ENCODE measurements around the gene SOX6. TPM values are rescaled to one million over a fixed set of nuclear protein-coding genes. Genes with fewer than 3 reads are reported as not detected.

SOX6 gene
- total RNA-seq, 2 donors from 2014 or later: 3.1 to 15.5 TPM

DNA sequence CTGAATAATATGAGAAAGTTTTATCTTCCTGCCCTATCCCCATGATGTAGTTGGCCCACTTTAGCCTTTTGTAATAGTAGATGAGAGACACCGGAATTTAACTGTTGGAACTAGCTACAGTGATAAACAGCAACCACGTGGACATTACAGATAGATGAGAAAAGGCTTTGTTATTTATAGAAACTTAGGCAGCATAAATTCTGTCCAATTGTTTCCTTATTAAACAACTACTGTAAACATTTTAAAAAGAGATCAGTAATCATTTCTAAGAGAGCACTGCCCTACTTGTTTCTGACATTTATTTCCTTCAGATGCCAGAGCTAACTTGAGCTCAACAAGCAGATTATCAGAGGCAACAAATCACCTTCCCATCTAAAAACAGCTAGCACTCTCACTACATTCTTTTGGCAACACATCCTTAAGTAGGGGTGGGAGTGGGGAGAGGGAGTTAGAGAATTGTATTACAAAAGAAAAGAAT is 63.1 kb downstream of the SOX6 start:
- DNase-seq (ENCODE audit: low spot score): no peak
- no peaks in the 10 kb centered on the region for H3K4me1 ChIP-seq (replicated peaks)
- intact Hi-C loops (cut with DNase I): no loop called here
- H3K27ac ChIP-seq: no peak overlapping the region
- no peaks in the 10 kb centered on the region for H3K9me3 ChIP-seq
- H3K27me3 ChIP-seq (replicated peaks; ENCODE audit: insufficient read depth): no peaks in the 10 kb centered on the region
- H3K4me3 ChIP-seq: no peak overlapping the region
- no peaks in the 10 kb centered on the region for H3K36me3 ChIP-seq
- 13% methylated on average over 2 of the region's 2 CpGs for WGBS
- TF ChIP-seq POLR2A (IDR thresholded peaks at IDR 0.05) (no peak), POLR2AphosphoS5 (IDR thresholded peaks at IDR 0.05) (no peak)
- TF ChIP-seq, protein P1, sequence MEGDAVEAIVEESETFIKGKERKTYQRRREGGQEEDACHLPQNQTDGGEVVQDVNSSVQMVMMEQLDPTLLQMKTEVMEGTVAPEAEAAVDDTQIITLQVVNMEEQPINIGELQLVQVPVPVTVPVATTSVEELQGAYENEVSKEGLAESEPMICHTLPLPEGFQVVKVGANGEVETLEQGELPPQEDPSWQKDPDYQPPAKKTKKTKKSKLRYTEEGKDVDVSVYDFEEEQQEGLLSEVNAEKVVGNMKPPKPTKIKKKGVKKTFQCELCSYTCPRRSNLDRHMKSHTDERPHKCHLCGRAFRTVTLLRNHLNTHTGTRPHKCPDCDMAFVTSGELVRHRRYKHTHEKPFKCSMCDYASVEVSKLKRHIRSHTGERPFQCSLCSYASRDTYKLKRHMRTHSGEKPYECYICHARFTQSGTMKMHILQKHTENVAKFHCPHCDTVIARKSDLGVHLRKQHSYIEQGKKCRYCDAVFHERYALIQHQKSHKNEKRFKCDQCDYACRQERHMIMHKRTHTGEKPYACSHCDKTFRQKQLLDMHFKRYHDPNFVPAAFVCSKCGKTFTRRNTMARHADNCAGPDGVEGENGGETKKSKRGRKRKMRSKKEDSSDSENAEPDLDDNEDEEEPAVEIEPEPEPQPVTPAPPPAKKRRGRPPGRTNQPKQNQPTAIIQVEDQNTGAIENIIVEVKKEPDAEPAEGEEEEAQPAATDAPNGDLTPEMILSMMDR (IDR thresholded peaks at IDR 0.05): no peak

- Histone ChIP-seq H3K9me3 (no peaks in the 10 kb centered on the region), H3K27me3 (replicated peaks; ENCODE audit: insufficient read depth) (no peaks in the 10 kb centered on the region), H3K27ac (no peak overlapping the region), H3K36me3 (no peaks in the 10 kb centered on the region), H3K4me1 (replicated peaks) (no peaks in the 10 kb centered on the region), H3K4me3 (no peak overlapping the region)
- no peak for DNase-seq (ENCODE audit: low spot score)
- TF ChIP-seq, protein P1 (IDR thresholded peaks at IDR 0.05): no peak
- TF ChIP-seq POLR2A (IDR thresholded peaks at IDR 0.05): no peak
- TF ChIP-seq POLR2AphosphoS5 (IDR thresholded peaks at IDR 0.05): no peak
- intact Hi-C loops (cut with DNase I): no loop called here
- WGBS: 82% methylated on average over 8 of the region's 8 CpGs
These were observed 64.0 kb downstream of the SOX6 start for GRCh38 chr11:16292167-16292859.

DNA sequence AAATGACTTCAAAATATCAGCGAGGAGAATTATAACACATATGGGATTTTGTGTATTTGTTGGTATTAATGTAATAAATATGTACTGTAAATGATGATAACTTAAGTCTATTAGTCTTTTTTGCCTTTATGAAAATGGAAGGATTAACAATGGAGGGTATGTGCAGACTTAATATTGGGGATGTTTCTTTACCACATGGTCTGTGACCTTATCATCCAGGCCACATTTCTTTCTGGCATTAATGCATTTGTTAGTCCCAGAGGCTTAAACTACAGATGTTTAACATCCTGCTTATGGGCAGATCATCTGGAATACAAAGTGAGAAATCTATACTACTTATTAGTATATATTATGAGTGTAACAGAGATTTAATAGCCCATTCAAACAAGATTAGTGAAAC is 64.6 kb downstream of the SOX6 start:
- DNase-seq (ENCODE audit: low spot score): no peak
- no peaks in the 10 kb centered on the region for H3K4me1 ChIP-seq (replicated peaks)
- H3K27ac ChIP-seq: no peak overlapping the region
- no peaks in the 10 kb centered on the region for H3K36me3 ChIP-seq
- 83% methylated on average over 1 of the region's 1 CpG for WGBS
- intact Hi-C loops (cut with DNase I): no loop called here
- TF ChIP-seq POLR2AphosphoS5 (IDR thresholded peaks at IDR 0.05) (no peak), POLR2A (IDR thresholded peaks at IDR 0.05) (no peak)
- TF ChIP-seq, protein P1 (IDR thresholded peaks at IDR 0.05): no peak
- no peak overlapping the region for H3K4me3 ChIP-seq
- H3K9me3 ChIP-seq: no peaks in the 10 kb centered on the region
- H3K27me3 ChIP-seq (replicated peaks; ENCODE audit: insufficient read depth): no peaks in the 10 kb centered on the region

GRCh38 chr11:16289541-16289940 is 66.8 kb downstream of the SOX6 start:
- no peak for TF ChIP-seq POLR2AphosphoS5 (IDR thresholded peaks at IDR 0.05)
- TF ChIP-seq, protein P1 (IDR thresholded peaks at IDR 0.05): no peak
- TF ChIP-seq POLR2A (IDR thresholded peaks at IDR 0.05): no peak
- no peaks in the 10 kb centered on the region for H3K27me3 ChIP-seq (replicated peaks; ENCODE audit: insufficient read depth)
- no peaks in the 10 kb centered on the region for H3K4me1 ChIP-seq (replicated peaks)
- no peaks in the 10 kb centered on the region for H3K9me3 ChIP-seq
- H3K27ac ChIP-seq: no peak overlapping the region
- no peaks in the 10 kb centered on the region for H3K36me3 ChIP-seq
- 90% methylated on average over 3 of the region's 3 CpGs for WGBS
- no peak overlapping the region for H3K4me3 ChIP-seq
- intact Hi-C loops (cut with DNase I): no loop called here
- no peak for DNase-seq (ENCODE audit: low spot score)

Measured in prostate gland (tissue), 2 donors.